AML-193 (cell line): ENCODE measurements around the gene ZNF443.
"Not testable (repeated sequence)": the region's sequence is repeated elsewhere in the genome, so short reads cannot be mapped to it uniquely, and the experiment has no call there.

Experiments
- DNase-seq, 2 experiments: peaks; one replicate each; lab custom pipeline; 2025; lab: John Stamatoyannopoulos, UW

Gene ZNF443

DNA sequence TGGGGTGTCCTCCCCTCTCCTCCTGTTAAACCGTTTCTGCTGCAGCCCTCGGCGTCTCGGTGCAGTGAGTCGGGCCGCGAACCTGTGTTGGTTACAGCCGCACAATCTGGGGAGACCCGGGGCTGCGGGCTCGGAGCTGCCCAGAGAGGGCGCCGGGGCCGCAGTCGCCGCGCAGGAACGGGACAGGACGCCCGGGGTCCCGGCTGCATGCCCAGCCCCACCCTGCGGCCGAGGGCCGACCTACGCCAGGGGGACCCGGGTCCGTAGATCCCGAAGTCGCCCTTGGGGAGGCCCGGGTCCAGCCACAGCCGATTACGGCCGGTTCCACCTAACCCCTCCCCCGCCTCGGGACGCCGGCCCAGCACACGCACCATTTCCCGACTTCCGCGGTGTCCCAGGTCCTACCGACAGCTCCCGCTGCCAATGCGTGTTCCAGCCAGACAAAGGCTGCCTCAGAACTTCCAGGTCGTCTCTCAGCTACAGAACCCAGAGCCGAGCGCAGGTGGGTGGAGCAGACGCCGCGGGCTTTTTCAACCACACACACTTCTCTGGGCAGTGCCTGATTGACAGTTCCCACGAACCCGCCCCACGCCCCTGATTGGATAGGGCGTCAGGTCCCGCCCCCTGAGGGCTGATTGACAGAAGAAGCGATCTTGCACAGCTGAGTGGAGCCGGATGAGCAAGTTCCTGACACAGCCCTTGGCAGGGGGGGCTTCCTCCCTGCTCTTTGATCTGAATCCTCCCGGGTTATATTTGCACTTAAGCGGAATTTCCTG, at the start of gene ZNF443:
Gene ZNF443 (minus strand): TSS at position 481 of the 776 bp plus-strand sequence. CDS start 107 bp downstream, at position 374.
- peak; percentile 92 to 93 for DNase-seq

GRCh38 chr19:12486265-12486783, 45.5 kb upstream of the ZNF443 start:
- not testable (repeated sequence) for DNase-seq

DNA sequence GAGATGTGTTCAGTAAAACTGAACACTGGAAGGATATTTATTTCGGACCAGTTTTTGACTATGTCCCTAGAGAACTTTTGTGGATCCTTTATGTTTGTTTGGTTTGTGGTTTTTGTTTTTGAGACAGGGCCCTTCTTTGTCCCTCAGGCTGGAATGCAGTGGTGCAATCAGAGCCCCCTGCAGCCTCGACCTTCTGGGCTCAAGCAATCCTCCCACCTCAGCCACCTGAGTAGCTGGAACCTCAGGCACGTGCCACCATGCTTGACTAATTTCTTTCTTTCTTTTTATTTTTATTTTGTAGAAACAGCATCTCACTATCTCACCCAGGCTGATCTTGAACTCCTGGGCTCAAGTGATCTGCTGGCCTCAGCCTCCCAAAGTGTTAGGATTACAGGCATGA, 44.8 kb upstream of the ZNF443 start:
- no peak for DNase-seq

DNA sequence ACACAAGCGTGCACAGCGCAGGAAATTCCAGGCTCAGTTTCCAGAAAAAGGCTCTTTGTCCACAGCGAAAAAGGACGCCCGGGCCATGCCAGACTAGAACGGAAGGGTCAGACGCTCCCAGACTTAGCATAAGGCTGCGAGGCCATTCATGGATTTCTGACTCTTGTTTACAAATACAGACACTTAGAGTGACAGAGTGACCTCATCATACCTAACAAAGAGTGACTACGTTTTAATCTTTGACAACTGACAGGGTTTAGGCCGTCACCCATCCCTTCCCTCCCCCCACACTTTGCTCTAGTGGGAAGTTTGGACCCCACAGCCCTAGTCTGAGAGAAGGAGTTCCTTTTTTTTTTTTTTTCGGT, 44.2 kb upstream of the ZNF443 start:
- DNase-seq: no peak

- DNase-seq: peak; percentile 66 to 77
Observed at GRCh38 chr19:12484371-12485051, 43.7 kb upstream of the ZNF443 start, which contains the start of gene ZNF709. Gene ZNF709, minus strand, starts transcription at chr19:12484816. Its CDS starts 159 bp downstream, at chr19:12484657.

DNA sequence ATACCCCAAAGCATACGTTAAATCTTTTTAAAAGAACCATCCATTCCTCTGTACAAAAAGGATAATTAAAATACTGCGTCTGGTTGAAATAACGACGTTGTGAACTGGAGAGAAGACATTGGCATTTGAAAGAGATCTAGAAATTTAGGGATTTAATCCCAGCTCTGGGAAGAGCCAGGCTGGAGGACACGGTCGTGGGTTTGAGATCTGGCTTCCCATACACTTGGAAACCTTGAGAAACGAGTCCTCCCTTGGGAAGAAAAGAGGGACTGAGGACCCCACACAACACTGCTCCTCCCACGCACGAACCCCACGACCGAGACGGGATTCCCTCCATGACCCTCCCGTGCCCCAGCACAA, 43.2 kb upstream of the ZNF443 start:
- no peak for DNase-seq

DNA sequence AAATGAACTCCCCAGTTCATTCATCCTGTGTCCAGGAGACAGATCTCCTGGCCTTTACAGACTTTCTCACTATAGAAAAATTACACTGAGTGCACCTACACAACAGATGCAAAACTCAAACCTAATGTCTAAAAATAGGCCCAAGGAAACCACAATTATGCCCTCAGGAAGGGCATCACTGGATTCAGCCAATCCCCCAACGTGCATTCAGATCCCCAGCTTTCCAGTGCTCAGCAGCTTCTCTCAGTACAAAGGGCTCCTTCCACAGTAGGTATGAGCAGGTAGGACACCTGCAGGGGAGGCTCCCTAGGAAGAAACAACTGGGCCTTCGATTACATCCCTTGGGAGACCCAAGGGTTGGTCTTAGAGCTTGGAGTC, 41.7 kb upstream of the ZNF443 start:
- no peak for DNase-seq

DNA sequence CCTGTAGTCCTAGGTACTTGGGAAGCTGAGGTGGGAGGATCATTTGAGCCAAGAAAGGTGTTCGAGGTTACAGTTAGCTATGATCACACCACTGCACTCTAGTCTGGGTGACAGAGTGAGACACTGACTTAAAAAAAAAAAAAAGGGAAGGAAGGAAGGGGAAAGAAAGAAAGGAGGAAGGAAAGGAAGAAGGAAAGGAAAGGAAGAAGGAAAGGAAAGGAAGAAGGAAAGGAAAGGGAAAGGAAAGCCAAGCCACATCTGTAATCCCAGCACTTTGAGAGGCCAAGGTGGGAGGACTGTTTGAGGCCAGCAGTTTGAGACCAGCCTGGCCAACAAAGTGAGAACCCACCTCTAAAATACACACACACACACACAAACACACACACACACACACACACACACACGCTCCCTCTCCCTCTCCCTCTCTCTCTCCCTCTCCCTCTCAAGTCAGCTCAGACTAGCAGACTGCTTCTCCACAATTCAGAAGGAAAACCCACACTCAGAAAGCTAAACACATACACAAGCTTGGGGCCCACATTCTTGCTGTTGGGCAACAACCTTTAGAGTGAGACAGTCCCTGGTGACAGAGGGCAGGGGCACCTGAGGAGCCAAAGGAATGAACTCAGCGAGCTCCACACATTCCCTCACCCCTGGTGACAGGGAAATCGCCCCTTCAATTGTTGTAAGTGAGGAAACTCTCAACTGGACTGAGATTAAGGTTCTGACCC, 41.1 kb upstream of the ZNF443 start:
- DNase-seq: no peak

DNA sequence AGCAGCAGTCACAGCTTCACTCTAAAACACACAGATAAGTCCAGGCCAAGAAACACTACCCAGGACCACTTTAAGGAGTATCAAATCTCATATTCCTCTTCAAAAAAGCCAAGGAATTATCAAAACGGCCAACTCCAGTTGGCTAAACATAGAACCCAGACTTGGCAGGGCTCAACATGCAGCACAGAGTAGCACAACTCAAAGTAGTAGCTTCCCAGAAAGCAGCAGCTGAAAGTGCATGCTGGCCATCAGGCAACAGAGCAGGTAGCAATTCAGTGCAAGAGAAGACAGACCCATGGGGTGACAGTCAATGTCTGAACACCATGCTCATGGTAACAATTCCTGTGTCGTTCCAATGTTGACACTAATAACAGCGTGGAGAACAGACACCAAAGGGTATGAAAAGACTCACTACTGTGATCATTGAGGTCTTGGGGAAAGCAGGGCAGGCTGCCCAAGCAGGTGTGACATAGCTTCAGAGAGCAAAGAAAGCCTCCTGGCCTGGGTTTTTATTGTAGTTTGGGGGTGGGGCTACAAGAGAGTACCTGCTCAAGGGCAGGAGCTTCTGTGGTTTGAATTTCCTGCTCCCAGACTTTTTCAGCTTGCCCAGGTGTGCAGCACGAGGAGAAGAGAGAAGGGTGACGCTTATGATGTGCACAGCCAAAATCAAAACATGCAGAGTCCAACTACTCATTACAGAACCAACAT, 37.6 kb upstream of the ZNF443 start:
- no peak for DNase-seq

DNA sequence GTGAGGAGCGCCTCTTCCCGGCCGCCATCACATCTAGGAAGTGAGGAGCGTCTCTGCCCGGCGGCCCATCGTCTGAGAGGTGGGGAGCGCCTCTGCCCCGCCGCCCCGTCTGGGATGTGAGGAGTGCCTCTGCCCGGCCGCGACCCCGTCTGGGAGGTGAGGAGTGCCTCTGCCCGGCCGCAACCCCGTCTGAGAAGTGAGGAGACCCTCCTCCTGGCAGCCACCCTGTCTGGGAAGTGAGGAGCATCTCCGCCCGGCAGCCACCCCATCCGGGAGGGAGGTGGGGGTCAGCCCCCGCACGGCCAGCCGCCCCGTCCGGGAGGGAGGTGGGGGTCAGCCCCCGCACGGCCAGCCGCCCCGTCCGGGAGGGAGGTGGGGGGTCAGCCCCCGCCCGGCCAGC, 26.8 kb upstream of the ZNF443 start:
- not testable (repeated sequence) for DNase-seq

DNA sequence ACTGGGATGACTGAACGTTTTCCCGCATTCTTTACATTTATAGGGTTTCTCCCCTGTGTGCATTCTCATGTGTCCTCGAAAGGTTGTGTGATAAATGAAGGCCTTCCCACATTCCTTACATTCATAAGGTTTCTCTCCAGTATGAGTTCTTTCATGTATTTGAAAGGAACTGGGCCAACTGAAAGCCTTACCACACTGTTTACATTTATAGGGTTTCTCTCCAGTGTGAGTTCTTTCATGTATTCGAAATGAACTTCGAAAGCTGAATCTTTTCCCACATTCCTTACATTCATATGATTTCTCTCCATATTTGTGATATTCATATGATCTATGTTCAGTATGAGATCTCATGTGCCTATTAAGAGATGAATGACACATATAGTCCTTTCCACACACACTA, 24.4 kb upstream of the ZNF443 start:
- DNase-seq: no peak

DNA sequence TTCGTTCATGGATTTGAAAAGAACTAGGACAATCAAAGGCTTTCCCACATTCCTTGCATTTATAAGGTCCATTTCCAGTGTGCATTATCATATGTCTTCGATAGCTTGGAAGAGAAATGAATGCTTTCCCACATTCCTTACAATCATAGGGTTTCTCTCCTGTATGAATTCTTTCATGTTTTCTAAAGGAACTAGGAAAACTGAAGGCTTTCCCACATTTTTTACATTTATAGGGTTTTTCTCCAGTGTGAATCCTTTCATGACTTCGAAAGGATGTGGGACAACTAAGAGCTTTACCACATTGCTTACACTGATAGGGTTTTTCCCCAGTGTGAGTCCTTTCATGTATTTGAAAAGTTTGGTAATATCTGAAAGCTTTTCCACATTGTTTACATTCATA, 23.9 kb upstream of the ZNF443 start:
- DNase-seq: no peak

GRCh38 chr19:12464139-12464538, 23.3 kb upstream of the ZNF443 start:
- DNase-seq: not testable (repeated sequence)

GRCh38 chr19:12453495-12453894, 12.7 kb upstream of the ZNF443 start:
- no peak for DNase-seq

- no peak for DNase-seq
Observed at GRCh38 chr19:12450844-12451243, 10.0 kb upstream of the ZNF443 start.

DNA sequence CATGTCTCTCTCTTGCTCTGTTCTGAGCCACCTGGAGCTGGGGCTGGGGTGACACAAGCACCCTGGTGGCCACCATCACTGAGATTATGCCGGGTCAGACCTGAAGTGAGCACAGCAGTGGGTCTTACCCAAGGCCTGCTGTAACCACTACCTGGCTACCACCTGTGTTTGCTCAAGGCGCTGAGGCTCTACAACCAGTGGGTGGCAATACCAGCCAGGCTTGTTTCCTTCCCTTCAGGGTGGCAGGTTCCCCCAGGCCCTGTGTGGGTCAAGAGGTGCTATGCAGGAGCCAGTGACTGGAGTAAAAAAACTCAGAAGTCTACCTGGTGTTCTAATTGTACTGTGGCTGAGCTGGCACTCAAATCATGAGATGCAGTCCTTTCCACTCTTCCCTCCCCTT, 8.0 kb upstream of the ZNF443 start:
- no peak for DNase-seq

GRCh38 chr19:12439686-12440540, 908 bp downstream of the ZNF443 start:
- peak in 1 of 2 experiments; percentile 16 for DNase-seq

GRCh38 chr19:12430726-12431299, 10.0 kb downstream of the ZNF443 start:
- DNase-seq: not testable (repeated sequence)

DNA sequence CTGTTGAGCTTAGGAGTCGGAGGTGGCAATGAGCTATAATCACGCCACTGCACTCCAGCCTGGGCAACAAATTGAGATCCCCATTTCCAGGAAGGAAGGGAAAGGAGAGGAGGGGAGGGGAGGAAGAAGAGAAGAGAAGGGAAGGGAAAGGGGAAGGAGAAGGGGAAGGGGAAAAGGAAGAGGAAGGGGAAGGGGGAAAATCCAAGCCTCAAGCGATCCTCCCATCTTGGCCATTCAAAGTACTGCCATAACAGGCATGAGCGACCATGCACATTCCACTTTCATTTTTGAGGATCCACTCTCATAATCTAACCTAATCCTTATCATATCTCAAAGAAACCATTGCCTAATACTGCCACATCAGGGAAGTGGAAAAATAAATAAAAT, 14.9 kb downstream of the ZNF443 start:
- no peak for DNase-seq

GRCh38 chr19:12425236-12425887, 15.5 kb downstream of the ZNF443 start:
- peak; percentile 68 to 78 for DNase-seq
